ENCODE data around the gene CRYL1.

CRYL1 gene

DNA sequence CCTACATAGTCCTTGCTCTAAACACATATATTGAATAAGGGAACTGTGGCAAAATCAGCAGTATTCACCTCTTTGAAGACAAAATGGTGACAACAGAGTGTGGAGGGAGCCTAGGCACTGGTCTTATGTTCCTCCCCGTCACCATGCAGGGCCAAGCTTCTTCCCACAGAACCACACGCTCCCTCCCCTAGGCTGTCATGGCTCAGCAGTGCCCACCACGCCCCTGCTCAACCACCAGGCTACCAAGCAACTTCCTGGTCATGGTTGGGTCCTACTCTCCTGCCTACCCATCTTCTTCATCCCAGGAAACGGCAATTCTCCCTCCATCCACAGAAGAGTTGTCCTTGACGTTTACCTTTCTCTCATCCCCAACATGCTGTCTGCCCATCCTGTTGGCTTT is 126.1 kb downstream of the CRYL1 start:
- no peak for DNase-seq (ENCODE audit: low read depth)

DNA sequence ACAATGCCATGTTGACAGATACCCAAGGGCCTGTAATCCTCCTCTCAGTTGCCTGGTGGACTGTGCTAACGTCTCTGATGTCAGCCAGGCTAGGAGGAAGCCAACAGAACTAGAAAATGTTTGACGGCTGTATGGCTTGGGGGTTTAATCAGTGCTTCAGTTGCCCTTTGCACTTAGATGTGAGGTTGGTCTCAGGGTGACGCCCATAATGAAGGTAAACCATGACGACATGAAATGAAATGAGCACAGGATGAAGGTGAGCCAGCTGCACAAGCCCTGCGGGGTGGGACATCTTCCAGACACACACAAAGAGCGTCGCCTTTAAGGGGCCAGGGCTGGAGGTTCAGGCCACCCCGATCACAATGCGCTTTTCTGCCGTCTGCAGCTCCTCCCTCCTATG is 127.2 kb downstream of the CRYL1 start:
- no peak for DNase-seq (ENCODE audit: low read depth)

DNA sequence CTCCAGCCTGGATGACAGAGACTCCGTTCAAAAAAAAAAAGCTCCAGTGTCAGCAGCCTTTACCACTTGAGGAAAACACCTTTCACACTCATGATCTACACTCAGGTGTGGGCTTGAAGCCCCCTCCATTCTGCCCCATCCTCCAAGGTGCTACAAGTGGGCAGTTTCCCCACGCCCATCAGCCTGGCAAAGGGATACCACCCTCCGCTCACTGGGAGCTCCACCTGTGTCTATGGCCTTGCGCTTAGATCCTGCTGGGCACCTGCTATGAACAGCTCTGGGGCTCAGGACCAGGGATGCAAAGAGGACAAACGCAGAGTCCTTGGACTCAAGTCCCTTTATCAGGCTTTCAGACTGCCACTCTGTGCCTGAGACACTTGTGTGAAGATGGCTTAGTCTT is 127.8 kb downstream of the CRYL1 start:
- no peak for DNase-seq (ENCODE audit: low read depth)

DNA sequence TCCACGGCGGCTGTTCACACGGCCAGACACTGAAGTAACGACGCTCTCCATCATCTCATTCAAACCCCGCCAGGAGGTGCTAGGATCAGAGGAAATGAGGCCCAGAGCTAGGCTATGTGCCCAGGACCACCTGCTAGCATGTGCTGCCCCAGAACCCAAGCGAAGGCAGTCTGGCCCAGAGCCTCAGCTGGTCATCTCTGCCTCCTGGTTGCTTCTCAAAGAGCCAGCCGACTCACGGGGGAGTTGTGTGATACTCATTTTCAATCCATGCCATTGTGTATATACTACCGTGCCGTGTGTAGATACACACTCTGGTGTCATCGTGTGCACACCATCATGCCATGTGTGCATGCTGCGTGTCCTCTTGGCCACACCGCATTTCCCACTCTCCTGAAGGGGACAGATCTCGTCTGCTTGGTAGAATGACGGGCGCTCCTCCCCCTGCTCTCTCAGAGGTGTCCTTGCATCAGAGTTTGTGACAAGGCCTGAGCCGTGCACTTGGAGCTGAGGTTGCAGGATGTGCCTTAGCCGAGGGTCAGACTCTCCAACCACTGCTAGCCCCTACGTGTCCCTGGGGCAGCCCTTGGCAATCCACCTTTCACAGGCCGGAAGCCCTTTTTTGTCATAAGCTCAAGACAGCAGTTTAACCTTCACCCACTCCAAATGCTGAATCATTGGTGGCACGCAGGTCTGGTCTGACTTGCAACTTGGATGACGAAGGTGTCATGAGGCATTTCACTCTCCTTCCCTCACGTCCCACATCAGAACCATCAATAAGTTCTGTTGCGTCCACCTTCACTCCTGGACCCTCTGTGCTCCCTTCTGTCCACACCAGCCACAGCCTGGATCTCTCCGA is 130.4 kb downstream of the CRYL1 start:
- DNase-seq (ENCODE audit: low read depth): no peak

DNA sequence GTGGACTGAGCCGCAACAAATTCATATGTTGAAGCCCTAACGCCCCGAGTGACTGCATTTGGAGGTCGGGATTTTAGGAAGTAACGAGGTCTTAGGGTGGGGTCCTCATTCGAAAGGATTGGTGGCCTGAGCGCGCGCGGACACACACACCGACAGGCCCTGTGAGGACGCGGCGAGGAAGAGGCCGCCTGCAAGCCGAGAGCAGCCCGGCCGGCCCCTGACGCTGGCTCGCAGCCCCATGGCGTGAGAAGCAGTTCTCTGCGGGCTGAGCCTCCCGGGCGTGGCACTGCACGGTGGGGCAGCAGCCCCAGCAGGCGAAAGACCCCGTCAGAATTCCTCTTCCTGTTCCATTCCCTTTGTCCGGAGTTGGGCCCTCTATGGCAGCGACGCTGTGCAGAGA is 131.2 kb downstream of the CRYL1 start:
- DNase-seq (ENCODE audit: low read depth): no peak

DNA sequence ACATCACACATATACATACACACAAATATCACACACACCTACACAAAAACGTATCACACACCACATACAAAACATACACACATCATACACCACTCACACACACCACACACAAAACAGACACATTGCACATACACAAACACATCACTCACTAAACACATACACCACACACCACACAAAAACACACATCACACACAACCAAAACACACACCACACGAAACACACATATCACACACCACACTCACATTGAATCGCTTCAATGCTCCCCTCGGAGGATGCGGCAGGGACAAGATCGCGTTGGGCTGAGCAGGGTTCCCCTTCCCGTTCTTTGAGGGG is 131.5 kb downstream of the CRYL1 start:
- no peak for DNase-seq (ENCODE audit: low read depth)

DNA sequence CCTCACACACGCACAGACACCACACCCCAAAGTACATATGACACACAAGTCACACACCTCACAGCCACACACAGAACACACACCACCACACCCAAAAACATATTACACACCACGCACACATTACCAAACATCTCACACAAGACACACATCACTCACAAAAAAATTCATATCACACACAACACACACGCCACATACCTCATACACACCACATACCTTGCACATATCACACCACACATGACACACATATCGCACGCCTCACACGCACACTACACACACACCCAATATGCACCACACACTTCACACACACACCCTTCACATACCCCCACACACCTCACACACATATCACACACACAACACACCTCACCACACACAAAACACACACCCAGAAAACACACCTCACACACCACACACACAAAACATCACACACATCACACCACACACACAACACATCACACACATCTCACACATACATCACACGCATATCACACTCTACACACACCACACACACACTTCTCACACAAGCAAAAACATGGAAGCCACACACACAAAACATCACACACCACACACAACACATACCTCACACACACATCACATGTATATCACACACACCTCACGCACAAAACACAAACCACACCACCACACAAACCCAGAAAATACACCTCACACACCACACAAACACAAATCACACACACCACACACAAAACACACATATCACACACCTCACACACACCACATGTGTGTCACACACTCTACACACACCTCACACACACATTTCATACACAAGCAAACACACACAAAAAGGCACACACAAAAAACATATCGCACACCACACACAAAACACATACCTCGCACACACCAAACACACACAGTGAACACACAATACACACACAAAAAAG is 132.1 kb downstream of the CRYL1 start:
- DNase-seq (ENCODE audit: low read depth): no peak

DNA sequence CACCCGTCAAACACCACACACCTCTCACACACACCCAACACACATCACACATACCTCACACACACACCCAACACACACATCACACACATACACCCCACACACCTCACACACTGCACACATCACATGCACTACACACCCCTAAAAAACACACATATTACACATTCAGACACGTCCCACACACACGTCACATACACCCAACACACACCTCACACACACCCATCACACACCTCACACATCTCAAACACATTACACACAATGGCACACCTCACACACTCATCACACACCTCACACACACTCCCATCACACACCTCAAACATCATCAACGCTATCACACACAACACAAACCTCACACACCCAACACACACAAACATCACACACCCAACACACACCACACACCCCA is 133.1 kb downstream of the CRYL1 start:
- no peak for DNase-seq (ENCODE audit: low read depth)

DNA sequence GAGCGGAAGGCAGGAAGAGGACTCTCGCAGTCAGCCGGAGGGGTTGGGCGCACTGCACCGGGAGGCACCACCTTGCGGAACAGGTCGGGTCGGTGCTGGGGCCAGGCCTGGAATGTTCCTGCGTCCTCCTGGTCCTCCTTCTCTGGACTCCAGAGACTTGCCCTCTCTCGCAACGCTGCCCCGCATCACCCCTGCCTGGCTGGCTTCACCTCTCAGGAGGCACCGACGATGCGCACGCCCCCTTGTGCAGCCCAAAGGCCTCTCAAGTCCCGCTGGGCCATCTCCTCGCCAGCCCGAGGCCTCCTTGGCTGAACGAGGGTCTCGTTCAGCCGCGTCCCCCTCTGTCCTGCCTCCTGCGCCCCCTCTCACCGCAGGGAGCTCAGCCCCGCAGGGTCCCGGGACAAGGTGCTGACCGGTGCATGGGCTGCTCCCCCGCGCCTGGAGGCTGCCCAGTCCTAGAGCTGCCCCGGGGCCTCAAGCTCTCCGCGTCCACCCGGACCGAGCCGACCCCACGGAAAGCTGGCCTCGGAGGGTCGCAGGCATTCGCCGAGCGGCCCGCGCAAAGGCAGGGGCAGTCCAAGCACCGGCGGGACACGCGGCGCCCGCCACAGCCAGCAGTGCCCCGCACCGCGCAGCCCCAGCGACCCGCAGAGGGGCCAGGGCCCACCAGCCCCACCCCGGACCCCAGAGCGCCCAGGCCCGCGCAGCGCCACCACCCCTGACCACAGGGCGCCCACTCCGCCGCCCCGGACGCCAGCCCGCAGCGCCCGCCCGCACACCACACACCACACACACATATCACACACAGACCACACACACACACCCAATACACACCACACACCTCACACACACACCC is 133.8 kb downstream of the CRYL1 start:
- no peak for DNase-seq (ENCODE audit: low read depth)

DNA sequence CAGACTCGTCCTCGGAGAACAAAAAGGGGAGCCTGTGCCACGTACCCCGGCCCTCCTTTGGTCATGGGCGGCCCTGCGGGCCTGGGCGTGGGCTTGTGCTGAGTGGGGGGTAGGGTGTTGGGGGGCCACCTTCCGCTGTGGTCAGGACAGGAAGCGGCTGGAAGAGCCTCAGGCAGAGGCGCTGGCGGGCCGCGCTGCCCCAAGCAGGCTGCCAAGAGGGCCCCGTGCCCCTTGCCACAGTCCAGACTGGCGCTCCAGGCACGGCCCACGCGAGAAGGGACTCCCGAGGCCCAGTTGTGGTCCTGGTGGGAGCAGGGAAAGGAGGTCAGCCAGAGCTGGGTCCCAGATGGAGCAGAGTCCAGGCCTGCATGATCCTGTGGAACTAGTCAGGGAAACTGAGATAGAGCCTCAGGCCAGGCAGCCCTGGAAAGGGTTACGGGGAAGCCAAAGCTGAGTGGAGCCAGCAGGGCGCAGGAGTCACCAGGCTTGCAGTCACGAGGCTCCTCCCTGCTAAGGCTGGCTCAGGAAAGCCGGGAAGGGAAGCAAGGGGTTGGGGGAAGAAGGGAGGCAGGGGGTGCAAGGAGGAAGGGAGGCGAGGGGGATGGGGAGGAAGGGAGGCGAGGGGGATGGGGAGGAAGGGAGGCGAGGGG is 135.0 kb downstream of the CRYL1 start:
- no peak for DNase-seq (ENCODE audit: low read depth)

DNA sequence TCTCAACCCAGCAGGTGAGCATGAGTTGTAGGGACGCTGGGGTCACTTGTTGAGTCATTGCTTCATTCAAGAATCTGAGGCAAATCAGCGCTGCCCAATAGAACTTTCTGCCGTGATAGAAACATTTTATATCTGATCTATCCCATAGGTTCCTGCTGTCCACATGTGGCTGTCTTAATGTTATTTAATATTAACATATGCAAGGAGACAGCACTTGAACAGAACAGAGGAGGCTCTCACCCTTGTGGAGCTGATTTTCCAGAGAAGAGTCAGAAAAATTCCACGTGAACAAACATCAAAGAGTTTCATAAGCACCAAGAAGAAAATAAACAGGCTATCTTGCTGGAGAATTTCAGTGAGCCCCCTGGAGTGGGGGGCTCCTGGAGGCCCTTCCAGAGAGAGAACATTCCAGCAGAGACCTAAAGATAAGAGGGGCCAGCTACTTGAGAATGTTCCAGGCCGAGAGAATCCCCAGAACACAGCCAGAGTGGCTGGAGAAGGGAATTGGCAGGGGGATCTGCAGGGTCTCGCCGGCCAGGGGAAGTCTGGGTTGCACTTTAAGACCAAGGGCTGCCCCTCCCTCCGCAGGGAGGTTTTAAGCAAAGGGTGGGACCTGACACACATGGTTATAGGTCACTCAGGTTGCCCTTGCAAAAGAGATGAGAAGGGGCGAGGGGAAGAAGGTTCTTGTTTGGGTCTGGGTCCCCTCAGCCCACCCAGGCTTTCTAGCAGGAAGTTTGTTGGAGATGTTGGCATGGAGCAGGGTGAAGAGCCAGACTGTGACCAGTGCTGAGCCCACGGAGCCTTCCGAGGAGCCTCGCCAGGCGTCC is 135.7 kb downstream of the CRYL1 start:
- no peak for DNase-seq (ENCODE audit: low read depth)

DNA sequence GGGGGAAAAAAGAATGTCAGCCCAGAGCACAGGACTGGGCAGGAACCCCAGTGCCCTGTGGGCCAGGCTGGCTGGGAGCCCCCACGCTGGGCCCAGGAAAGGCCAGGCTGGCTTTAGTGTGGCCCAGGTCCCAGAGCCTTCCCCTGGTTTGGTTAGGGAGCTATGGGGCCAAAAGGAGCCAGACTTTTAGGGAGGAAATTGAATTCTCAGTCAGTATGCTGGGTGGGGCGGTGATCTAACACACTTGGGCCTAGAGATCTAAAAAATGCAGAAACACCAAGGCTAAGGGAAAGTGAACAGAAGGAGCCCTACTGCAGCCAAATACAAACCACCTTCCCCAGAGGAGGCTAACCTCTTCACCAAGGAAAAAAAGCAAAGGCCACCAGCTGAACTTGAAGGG is 137.5 kb downstream of the CRYL1 start:
- no peak for DNase-seq (ENCODE audit: low read depth)

DNA sequence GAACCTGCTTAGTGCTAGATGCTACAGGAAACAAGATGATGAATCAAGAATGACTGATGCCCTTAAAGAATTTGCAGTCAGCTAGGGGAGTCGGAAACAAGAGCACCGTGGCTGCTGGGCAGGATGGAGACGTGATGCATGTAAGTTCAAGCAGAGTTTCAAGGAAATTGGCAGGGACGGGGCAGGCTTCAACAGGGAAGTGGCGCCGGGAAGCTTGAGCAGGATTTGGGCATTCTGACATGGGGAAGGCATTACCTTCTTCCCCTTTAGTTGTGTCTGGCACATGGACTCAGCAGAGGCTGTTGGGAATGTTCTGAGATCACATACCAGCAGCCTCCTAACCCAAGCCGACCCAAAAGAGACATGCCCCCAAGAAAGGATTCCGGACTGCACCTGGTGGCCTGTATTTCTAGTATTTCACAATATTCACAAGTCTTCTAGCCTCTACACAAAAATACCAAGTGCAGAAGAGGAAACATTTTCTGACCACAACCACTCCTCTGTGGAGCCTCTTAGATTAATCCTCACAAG is 138.2 kb downstream of the CRYL1 start:
- DNase-seq (ENCODE audit: low read depth): no peak

DNA sequence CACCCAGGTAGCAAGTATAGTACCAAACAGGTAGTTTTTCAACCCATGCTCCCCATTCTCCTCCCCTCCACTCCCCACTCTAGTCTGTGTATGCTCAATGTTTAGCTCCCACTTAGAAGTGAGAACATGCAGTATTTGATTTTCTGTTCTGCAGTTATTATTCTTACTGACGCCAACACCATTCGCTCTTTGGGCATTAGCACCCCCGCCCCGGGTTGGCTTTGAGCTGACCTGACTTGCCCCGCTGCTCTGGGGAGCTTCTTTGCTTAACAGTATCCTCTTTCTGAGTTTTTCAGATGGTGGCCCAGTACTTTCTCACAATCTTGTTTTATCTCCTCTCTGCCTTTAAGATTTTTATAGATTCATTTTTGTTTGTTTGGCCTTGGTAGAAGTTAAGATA is 138.7 kb downstream of the CRYL1 start:
- DNase-seq (ENCODE audit: low read depth): no peak

DNA sequence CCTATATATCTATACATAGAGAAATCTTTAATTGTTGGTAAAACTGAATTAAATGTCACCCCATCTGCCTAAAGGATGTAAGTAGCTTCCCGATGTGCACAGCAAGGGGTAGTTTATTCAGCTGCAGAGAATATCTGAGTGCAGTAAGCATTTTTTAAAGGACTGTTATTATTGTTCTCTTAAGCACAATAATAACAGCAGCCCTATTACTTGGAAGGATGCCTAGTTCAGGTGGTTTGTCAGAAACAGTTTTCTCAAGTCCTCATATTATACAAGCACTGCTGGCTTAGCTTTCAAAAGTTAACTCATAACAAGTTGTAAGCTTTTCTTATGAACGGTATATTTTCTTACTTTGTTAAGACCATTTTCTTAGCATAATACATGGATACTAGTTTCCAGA is 142.6 kb downstream of the CRYL1 start:
- no peak for DNase-seq (ENCODE audit: low read depth)

DNA sequence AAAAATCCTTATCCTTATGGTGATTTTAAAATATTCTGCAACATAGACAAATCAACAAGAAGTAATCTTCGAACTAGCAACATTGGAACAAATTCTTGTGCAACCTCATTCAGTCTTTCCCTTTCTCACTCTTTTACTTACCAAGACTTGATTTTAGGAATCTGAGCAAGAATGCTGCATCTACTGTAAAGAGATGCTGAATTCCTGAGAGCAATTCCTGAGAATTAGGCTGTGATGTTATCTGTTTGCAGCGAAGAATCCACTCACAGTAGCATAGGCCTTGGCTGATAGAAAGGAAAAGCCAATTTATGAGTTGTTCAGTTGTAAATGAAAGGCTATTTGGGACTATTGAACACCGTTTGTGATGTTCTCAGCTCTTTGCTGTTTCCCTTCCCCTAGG is 144.3 kb downstream of the CRYL1 start:
- DNase-seq (ENCODE audit: low read depth): no peak

DNA sequence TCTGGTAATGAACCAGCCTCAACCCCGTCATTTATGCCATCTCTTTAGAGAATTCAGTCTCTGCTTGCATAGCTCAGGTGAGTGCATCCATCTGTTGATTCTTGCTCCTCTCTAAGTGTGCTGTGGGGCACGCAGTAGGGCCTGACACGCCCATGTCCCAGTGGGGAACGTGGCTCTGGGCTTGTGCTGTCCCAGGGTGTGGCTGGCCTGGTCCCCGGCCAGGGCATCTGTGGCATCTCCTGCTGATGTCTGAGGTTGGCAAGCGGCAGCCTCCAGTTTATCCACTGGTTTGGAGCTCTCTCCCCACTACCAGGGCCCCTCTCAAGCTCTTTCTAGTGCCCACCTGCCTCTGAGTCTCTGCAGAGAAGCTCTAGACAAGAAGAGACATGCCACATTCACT is 146.9 kb downstream of the CRYL1 start:
- no peak for DNase-seq (ENCODE audit: low read depth)

DNA sequence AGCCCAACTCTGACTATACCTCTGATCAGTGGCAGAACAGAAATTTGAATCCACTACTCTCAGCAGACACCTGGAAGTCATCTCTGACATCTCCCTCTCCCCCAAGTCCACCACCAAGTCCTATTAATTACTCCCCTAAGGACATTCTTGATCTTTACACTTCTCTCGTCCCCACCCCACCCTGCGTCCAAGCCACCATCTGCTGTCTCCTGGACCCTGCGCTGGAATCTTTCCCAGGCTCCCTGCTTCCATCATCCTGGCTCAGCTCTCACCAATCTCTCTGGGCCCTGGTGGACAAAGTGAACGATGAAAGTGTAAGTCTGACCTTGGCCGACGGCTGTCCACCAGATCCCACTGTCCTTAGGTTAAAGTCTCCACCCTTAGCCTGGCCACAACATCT is 147.9 kb downstream of the CRYL1 start:
- DNase-seq (ENCODE audit: low read depth): no peak

DNA sequence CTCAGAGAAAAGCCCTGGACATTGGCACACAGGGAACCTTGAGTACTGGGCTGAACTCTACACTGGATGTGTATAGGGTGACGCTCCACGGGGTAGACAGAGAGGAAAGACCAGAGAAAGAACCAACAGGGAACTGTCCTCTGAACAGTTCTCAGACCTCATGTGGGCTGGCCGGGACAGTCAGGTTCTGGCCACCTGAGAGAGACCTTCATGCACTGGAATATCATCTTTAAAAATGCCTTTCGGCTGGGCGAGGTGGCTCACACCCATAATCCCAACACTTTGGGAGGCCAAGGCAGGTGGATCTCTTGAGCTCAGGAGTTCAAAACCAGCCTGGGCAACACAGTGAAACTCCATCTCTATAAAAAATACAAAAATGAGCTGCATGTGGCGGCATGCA is 149.8 kb downstream of the CRYL1 start:
- no peak for DNase-seq (ENCODE audit: low read depth)

DNA sequence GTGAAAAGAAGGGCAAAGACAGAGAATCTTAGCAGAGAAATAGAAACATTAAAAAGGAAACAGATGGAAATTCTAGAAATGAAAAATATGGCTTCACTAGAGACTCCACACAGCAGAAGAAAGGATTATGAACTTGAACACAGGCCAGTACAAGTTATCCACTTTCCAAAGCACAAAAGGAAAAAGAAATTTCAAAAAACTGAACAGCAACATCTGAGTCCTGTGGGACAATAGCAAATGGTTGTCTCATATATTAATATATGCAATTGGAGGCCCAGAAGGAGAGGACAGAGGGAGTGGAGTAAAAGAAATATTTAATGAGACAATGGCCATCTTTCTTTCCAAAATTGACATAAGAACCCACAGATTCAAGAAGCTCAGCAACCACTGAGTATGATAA is 151.8 kb downstream of the CRYL1 start:
- no peak for DNase-seq (ENCODE audit: low read depth)

DNA sequence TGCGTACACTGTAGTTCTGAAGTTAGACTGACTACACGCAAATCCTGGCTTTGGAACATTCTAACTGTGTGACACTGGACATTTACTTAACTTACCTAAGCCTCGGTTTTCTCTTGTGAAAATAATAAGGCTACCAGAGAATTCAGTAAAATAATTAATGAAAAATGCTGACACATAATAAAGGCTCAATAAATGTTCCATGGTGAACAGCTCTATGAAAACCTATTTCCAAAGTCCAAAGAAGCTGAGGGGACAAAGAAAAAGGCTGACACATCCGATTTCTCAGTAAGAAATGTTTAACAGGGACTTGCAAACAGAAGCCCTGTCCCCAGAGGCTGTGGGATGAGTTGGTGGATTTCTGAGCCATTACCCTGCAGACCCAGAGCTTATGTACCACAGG is 153.8 kb downstream of the CRYL1 start:
- no peak for DNase-seq (ENCODE audit: low read depth)

Data from HS-5 (cell line).